ENCODE measurements around the gene CDKN1A.

The CDKN1A gene

DNA sequence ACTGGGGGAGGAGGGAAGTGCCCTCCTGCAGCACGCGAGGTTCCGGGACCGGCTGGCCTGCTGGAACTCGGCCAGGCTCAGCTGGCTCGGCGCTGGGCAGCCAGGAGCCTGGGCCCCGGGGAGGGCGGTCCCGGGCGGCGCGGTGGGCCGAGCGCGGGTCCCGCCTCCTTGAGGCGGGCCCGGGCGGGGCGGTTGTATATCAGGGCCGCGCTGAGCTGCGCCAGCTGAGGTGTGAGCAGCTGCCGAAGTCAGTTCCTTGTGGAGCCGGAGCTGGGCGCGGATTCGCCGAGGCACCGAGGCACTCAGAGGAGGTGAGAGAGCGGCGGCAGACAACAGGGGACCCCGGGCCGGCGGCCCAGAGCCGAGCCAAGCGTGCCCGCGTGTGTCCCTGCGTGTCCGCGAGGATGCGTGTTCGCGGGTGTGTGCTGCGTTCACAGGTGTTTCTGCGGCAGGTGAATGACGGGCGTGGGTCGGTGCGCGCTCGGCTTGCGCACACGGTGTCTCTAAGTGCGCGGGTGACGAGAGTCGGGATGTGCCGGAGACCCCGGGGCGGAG, at the start of gene CDKN1A:
Gene CDKN1A, plus strand, starts transcription at position 227 of the 555 bp plus-strand sequence. CDS start 5,388 bp downstream, outside the sequence.
- H3K9me3 Mint-ChIP-seq = no peaks in the 10 kb centered on the region
- H3K27me3 Mint-ChIP-seq = no peaks in the 10 kb centered on the region
- peak within 1 kb of the TSS; percentile 92 for H3K4me3 Mint-ChIP-seq
- H3K36me3 Mint-ChIP-seq = peaks cover 2% of the 10 kb centered on the region
- peak; percentile 80 to 87 for DNase-seq (ENCODE audit: low spot score in 2 of 2)
- peaks cover 31% of the 10 kb centered on the region for H3K4me1 Mint-ChIP-seq
- peak within 1 kb of the TSS; percentile 99 for H3K27ac Mint-ChIP-seq
- peak; percentile 42 for ATAC-seq (ENCODE audit: low read depth)

- no peak overlapping the region for H3K27ac Mint-ChIP-seq
- no peaks in the 10 kb centered on the region for H3K27me3 Mint-ChIP-seq
- H3K9me3 Mint-ChIP-seq = no peaks in the 10 kb centered on the region
- H3K36me3 Mint-ChIP-seq = no peaks in the 10 kb centered on the region
- no peak for ATAC-seq (ENCODE audit: low read depth)
- peaks cover 20% of the 10 kb centered on the region for H3K4me1 Mint-ChIP-seq
- no peak overlapping the region for H3K4me3 Mint-ChIP-seq
- DNase-seq (ENCODE audit: low spot score in 2 of 2) = no peak
Observed at GRCh38 chr6:36629784-36630183, 48.7 kb upstream of the CDKN1A start.

GRCh38 chr6:36631326-36632011, 47.0 kb upstream of the CDKN1A start:
- H3K27ac Mint-ChIP-seq = no peak overlapping the region
- no peak for ATAC-seq (ENCODE audit: low read depth)
- H3K9me3 Mint-ChIP-seq = no peaks in the 10 kb centered on the region
- no peaks in the 10 kb centered on the region for H3K36me3 Mint-ChIP-seq
- H3K4me1 Mint-ChIP-seq = peaks cover 18% of the 10 kb centered on the region
- no peaks in the 10 kb centered on the region for H3K27me3 Mint-ChIP-seq
- DNase-seq (ENCODE audit: low spot score in 2 of 2) = no peak
- peak overlapping the region; percentile 37 for H3K4me3 Mint-ChIP-seq

- Mint-ChIP-seq H3K4me3 (no peak overlapping the region), H3K27ac (no peak overlapping the region), H3K9me3 (no peaks in the 10 kb centered on the region), H3K36me3 (no peaks in the 10 kb centered on the region), H3K4me1 (peaks cover 14% of the 10 kb centered on the region), H3K27me3 (peaks cover 1% of the 10 kb centered on the region)
- DNase-seq (ENCODE audit: low spot score in 2 of 2) (no peak), ATAC-seq (ENCODE audit: low read depth) (no peak)
Observed at GRCh38 chr6:36633370-36633769, 45.1 kb upstream of the CDKN1A start.

DNA sequence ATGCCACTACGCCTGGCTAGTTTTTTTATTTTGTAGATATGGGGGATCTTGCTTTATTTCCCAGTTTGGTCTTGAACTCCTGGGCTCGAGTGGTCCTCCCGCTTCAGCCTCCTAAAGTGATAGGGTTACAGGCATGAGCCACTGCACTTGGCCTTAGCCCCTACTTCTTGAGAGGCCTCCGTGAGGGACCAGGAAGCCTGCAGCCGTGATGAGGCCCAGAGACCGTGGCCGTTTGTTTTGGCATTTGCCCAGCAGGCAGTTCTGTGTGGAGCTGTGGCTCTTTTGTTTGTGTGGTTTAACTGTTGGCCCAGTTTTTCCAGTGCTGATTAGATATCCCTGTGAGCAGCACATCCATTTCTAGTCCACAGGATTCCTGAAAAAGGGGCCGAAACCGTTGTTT, 44.6 kb upstream of the CDKN1A start:
- Mint-ChIP-seq H3K4me3 (no peak overlapping the region), H3K27me3 (peaks cover 1% of the 10 kb centered on the region), H3K27ac (no peak overlapping the region), H3K36me3 (no peaks in the 10 kb centered on the region), H3K4me1 (peaks cover 10% of the 10 kb centered on the region), H3K9me3 (no peaks in the 10 kb centered on the region)
- DNase-seq (ENCODE audit: low spot score in 2 of 2) = no peak
- ATAC-seq (ENCODE audit: low read depth) = no peak

DNA sequence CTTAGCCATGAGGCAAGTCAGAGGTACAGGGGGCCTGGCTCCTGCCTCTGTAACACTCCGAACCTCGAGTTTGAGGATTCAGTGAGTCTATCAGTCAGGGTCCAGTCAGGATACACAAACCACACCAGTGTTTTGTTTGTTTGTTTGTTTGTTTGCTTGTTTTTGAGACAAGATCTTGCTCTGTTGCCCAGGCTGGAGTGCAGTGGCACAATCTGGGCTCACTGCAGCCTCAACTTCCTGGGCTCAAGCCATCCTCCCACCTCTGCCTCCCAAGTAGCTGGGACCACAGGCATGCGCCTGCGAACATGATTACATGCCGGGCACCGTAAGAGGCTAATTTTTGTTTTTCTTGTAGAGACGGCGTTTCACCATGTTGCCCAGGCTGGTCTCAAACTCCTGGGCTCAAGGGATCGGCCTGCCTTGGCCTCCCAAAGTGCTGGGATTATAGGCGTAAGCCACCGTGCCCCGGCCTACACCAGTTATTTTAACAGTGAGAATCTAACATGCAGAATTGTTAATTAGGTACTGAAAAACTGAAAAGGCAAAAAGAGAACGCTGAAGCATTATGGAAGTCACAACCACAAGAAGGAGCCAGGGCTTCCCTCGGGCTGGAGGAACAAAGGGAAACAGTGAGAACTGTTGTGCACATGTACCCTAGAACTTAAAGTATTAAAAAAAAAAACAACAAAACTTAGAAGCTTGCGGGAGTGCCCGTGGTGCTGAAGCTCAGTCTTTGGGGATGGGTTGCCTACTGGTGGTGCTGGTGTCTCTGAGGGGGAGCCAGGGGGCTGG, 44.0 kb upstream of the CDKN1A start:
- no peaks in the 10 kb centered on the region for H3K36me3 Mint-ChIP-seq
- H3K4me3 Mint-ChIP-seq = no peak overlapping the region
- peaks cover 1% of the 10 kb centered on the region for H3K27me3 Mint-ChIP-seq
- no peak overlapping the region for H3K27ac Mint-ChIP-seq
- peaks cover 5% of the 10 kb centered on the region for H3K4me1 Mint-ChIP-seq
- no peak for DNase-seq (ENCODE audit: low spot score in 2 of 2)
- H3K9me3 Mint-ChIP-seq = no peaks in the 10 kb centered on the region
- no peak for ATAC-seq (ENCODE audit: low read depth)

DNA sequence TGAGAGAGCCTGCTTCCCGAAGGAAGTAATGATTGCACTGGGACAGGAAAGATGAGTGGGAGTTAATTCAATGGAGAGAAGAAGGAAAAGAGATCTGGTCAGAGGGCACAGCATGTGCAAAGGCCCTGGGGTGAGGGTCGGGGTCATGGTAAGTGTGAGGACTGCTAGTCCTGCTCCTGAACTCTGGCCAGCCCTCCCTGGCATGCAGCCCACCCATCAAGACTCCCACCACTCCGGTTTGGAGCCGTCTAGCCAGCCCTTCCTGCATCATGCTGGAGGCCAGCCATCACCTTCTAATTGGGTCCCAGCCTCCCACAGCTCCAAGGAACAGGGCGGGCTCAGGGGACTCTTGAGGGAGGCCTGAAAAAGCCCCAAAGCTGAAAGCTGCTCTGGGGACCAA, 42.2 kb upstream of the CDKN1A start:
- ATAC-seq (ENCODE audit: low read depth) (no peak), DNase-seq (ENCODE audit: low spot score in 2 of 2) (no peak)
- no peak overlapping the region for H3K27ac Mint-ChIP-seq
- H3K9me3 Mint-ChIP-seq = no peaks in the 10 kb centered on the region
- no peaks in the 10 kb centered on the region for H3K4me1 Mint-ChIP-seq
- H3K27me3 Mint-ChIP-seq = peaks cover 1% of the 10 kb centered on the region
- H3K4me3 Mint-ChIP-seq = no peak overlapping the region
- no peaks in the 10 kb centered on the region for H3K36me3 Mint-ChIP-seq

- H3K27ac Mint-ChIP-seq = no peak overlapping the region
- no peaks in the 10 kb centered on the region for H3K9me3 Mint-ChIP-seq
- peaks cover 1% of the 10 kb centered on the region for H3K27me3 Mint-ChIP-seq
- DNase-seq (ENCODE audit: low spot score in 2 of 2) (no peak), ATAC-seq (ENCODE audit: low read depth) (no peak)
- no peaks in the 10 kb centered on the region for H3K36me3 Mint-ChIP-seq
- no peak overlapping the region for H3K4me3 Mint-ChIP-seq
- H3K4me1 Mint-ChIP-seq = no peaks in the 10 kb centered on the region
Observed at GRCh38 chr6:36636687-36637418, 41.7 kb upstream of the CDKN1A start.

- no peaks in the 10 kb centered on the region for H3K4me1 Mint-ChIP-seq
- H3K36me3 Mint-ChIP-seq = no peaks in the 10 kb centered on the region
- no peak overlapping the region for H3K4me3 Mint-ChIP-seq
Observed at GRCh38 chr6:36638579-36638978, 39.9 kb upstream of the CDKN1A start.

DNA sequence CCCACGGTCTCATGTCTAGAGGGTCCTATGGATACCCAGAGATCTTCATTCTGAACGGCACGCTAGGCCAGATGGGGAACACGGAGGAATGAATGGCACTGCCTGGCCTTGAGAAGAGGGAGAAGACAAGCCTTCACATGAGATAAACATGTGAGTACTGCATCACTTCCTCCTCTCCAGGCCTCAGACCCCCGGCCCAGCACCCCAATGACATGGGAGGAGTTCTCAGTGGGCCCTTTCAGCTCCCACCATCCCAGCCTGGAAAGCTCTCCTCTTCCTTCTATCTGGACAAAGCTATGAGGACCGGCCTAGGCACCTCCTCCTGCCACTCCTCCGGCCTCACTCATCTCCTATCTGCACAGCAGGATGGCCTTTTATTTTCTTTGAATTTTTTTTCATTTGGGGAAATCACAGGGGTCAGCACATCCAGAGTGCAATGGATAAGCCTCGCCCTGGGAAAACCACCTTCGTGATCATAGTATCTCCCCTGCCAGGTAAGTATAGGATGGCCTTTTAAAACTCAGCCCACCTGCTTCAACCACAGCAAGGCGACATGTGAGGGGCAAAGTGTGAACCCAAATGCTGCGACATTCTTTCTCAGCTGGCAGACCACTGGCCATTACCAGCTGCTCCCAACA, 39.2 kb upstream of the CDKN1A start:
- Mint-ChIP-seq H3K9me3 (no peaks in the 10 kb centered on the region), H3K4me3 (no peak overlapping the region), H3K27me3 (peaks cover 1% of the 10 kb centered on the region), H3K36me3 (no peaks in the 10 kb centered on the region), H3K27ac (no peak overlapping the region), H3K4me1 (no peaks in the 10 kb centered on the region)
- no peak for DNase-seq (ENCODE audit: low spot score in 2 of 2)
- ATAC-seq (ENCODE audit: low read depth) = no peak

More at GRCh38 chr6:36638579-36638978, 39.9 kb upstream of the CDKN1A start:
- ATAC-seq (ENCODE audit: low read depth) (no peak), DNase-seq (ENCODE audit: low spot score in 2 of 2) (no peak)
- Mint-ChIP-seq H3K27ac (no peak overlapping the region), H3K27me3 (peaks cover 1% of the 10 kb centered on the region), H3K9me3 (no peaks in the 10 kb centered on the region)

DNA sequence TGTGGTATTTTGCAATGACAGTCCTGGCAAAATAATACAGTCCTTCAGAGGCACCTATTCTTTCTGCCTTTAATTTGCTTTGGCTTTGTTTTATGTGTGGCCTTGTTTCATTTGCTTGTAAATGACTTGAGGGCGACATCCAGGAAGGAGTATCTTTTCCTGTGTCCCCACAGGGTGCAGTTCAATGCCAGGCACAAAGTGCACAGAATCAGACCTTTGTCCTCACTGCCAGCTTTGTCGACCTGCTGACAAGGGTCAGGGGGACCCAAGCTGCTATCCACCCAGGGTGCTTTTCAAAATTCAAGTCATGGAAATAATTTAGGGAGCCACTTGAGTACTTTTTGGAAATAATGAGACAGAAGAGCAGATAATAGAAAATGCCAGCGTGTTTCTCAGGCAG, 37.0 kb upstream of the CDKN1A start:
- Mint-ChIP-seq H3K27me3 (peaks cover 1% of the 10 kb centered on the region), H3K4me3 (no peak overlapping the region), H3K36me3 (no peaks in the 10 kb centered on the region), H3K9me3 (no peaks in the 10 kb centered on the region), H3K27ac (no peak overlapping the region), H3K4me1 (peaks cover 2% of the 10 kb centered on the region)
- ATAC-seq (ENCODE audit: low read depth) (no peak), DNase-seq (ENCODE audit: low spot score in 2 of 2) (no peak)

- H3K36me3 Mint-ChIP-seq = no peaks in the 10 kb centered on the region
- no peak overlapping the region for H3K27ac Mint-ChIP-seq
- no peaks in the 10 kb centered on the region for H3K27me3 Mint-ChIP-seq
- H3K4me3 Mint-ChIP-seq = no peak overlapping the region
- no peak for DNase-seq (ENCODE audit: low spot score in 2 of 2)
- ATAC-seq (ENCODE audit: low read depth) = no peak
- H3K4me1 Mint-ChIP-seq = peaks cover 2% of the 10 kb centered on the region
- no peaks in the 10 kb centered on the region for H3K9me3 Mint-ChIP-seq
Observed at GRCh38 chr6:36642913-36643817, 35.3 kb upstream of the CDKN1A start.

- Mint-ChIP-seq H3K4me1 (peaks cover 2% of the 10 kb centered on the region), H3K9me3 (no peaks in the 10 kb centered on the region), H3K4me3 (no peak overlapping the region), H3K36me3 (no peaks in the 10 kb centered on the region), H3K27me3 (no peaks in the 10 kb centered on the region), H3K27ac (no peak overlapping the region)
- ATAC-seq (ENCODE audit: low read depth) = no peak
- no peak for DNase-seq (ENCODE audit: low spot score in 2 of 2)
Observed at GRCh38 chr6:36643977-36644376, 34.5 kb upstream of the CDKN1A start.
